GM18951 (cell line): ENCODE results near the gene ALDH18A1.

ENCODE experiments used
- POLR2A ChIP-seq: IDR thresholded peaks from 4 replicates; pipeline ENCODE4 v1.6.1; 2011; ENCODE audit warnings: mild to moderate bottlenecking; ENCODE audit not compliant: insufficient read length, insufficient read depth; ENCODE audit errors: extremely low read depth
- in situ Hi-C: fragments of 300-500 bp; cut with MboI; formaldehyde crosslinking; loops from one replicate; pipeline ENCODE4 v1.12.0; 2022; ENCODE audit warnings: low sequenced_read_pairs, mixed read lengths, inconsistent platforms; ENCODE audit not compliant: unreplicated experiment

The ALDH18A1 gene

DNA sequence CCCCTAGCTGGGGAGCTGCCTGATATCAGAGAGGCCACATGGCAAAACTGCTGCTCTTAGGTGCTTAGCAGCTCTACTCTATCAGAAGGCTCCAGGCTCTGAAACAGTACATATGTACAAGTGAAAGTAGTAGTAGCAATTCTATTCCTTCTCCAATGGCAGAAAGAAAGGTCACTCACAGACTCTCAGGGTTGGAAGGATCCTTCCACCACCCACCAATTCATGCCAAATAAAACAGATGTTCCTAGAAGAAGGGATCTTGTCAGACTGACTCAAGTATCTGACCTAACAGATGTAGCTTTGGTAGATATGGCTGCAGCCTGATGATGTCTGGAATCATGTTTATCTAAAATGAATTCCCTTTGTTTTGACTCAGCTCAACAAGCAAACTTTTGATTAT, 8.0 kb upstream of the ALDH18A1 start:
- TF ChIP-seq POLR2A: no peak

DNA sequence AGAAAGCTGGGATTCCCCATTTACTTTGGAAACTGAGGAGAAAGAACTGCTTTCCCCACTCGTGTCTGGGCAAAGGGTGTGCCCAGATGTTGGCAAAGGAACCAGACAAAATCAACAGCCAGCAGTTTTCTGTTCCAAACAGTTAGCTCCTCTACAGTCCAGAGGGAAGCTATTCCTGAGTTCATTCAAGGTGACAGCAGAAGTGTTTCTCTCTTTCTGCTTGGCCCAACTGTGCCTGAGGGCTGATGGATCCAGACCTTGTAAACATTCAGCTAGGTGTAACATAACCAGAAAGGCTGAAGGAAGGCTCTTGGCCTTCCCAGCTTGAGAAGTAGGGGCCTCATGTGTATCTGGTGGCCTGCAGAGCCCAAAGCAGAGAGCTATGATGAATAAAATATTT, 7.0 kb upstream of the ALDH18A1 start:
- in situ Hi-C loops: no loop called here

More for the DNA sequence above, 8.0 kb upstream of the ALDH18A1 start:
- in situ Hi-C loops: no loop called here

DNA sequence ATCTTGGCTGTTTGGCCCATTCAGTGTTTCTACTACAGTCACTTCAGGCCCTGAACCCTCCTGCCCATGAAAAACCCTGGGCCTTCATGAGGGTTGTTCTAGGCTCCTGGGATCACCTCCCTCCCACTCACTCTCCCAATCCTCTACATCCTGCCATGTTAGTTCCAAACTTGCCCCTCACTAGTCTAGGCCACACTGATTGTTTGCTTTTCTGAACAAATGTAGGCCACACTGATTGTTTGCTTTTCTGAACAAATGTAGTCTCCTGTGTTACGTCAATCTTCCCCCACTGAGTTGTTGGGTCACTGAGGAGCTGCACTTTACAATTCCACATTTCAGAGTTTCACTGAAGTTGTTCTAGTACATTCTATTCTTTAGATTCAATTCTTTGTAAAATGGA, 5.3 kb upstream of the ALDH18A1 start:
- no peak for TF ChIP-seq POLR2A
- in situ Hi-C loops: no loop called here

More for the DNA sequence above, 7.0 kb upstream of the ALDH18A1 start:
- no peak for TF ChIP-seq POLR2A

DNA sequence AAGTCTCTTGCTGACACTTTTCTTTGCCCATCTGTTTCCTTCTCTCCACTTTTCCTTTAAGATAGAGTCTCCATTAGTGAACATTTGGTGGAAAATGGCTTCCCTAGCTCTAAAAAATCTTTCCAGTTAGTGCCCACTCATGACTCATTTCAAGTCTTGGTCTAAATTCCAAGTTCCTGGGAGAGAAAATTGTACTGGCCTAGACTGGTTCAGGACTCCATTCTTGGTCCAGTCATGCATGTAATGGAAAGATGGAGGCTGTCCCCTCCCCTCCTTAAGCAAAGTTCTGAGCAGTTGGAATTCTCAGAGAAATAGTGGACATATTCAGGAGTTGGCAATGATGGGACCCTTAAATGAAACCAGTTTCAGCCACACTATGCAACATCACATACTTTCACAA, 3.8 kb upstream of the ALDH18A1 start:
- no peak for TF ChIP-seq POLR2A
- in situ Hi-C loops: no loop called here

DNA sequence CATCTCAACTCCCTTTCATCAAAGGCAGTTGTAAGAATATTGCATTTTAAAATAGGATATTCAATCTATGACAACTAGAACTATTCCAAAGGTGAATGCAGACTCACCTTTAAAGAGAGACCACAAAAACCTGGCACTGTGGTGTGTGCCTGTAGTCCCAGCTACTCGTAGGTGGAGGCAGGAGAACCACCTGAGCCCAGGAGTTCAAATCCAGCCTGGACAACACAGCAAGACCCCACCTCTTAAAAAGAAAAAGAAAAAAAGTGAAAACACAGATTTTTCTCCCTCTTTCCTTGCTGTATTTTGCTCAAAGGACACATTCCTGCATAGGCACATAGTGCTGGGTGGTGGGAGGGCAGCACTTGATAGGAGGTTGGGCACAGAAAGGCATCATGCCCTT, 739 bp upstream of the ALDH18A1 start:
- no peak for TF ChIP-seq POLR2A
- in situ Hi-C loops: no loop called here

GRCh38 chr10:95655571-95656290, 780 bp downstream of the ALDH18A1 start:
- in situ Hi-C loops: no loop called here

DNA sequence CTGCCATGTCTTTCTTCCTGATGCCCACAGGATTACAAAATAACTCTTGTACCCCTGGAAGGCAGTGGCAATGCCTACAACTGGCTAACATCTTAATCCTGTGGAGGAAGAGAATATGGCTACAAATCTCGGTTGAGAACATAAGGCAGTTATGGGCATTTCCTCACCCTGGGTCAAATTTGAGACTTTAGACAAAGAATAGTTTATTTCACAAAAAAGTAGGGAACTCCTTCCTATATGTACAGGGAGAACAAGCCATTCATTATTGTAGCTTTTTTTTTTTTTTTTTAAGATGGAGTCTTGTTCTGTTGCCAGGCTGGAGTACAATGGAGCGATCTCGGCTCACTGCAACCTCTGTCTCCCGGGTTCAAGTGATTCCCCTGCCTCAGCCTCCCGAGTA, 2.6 kb downstream of the ALDH18A1 start:
- TF ChIP-seq POLR2A: no peak
- in situ Hi-C loops: no loop called here

More at GRCh38 chr10:95655571-95656290, 780 bp downstream of the ALDH18A1 start:
- TF ChIP-seq POLR2A: no peak

DNA sequence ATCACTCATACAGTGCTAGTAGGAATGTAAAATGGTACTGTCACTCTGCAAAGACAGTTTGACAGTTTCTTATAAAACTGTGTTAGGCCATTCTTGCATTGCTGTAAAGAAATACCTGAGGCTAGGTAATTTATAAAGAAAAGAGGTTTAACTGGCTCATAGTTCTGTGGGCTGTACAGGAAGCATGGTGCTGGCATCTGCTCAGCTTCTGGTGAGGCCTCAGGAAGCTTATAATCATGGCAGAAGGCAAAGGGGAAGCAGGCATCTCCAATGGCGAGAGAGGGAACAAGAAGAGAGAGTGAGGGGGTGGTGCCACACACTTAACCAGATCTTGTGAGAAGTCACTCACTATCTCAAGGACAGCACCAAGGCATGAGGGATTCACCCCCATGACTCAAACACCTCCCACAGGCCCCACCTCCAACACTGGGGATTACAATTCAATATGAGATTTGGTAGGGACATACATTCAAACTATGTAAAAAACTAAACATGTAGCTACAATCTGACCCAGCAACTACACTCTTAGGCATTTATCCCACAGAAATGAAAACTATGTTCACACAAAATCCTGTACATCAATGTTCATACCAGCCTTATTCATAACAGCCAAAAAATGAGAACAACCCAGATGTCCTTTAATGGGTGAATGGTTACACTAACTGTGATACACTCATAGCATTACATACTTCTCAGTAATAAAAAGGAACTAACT, 5.0 kb downstream of the ALDH18A1 start:
- in situ Hi-C loops: no loop called here
- TF ChIP-seq POLR2A: no peak

GRCh38 chr10:95650232-95650631, 6.3 kb downstream of the ALDH18A1 start:
- no peak for TF ChIP-seq POLR2A
- in situ Hi-C loops: no loop called here

DNA sequence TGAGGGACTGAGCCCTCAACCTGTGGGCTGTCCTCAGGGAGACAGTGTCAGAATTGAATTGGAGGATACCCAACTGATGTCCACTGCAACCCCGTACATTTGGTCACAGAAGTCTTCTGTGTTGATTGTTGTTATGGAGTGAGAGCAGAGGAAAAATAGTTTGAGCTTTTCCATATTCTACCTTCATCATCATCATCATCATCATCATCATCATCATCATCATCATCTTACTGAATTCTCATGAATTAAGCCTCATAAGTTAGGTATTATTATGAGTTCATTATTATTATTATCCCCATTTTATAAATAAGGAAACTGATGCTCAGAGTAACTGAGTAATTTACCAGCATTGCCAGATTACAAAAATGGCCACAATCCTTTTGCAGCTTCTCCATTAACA, 8.4 kb downstream of the ALDH18A1 start:
- in situ Hi-C loops: no loop called here
- TF ChIP-seq POLR2A: no peak

- no peak for TF ChIP-seq POLR2A
- in situ Hi-C loops: no loop called here
These were observed 10.4 kb downstream of the ALDH18A1 start for GRCh38 chr10:95646160-95646559.

DNA sequence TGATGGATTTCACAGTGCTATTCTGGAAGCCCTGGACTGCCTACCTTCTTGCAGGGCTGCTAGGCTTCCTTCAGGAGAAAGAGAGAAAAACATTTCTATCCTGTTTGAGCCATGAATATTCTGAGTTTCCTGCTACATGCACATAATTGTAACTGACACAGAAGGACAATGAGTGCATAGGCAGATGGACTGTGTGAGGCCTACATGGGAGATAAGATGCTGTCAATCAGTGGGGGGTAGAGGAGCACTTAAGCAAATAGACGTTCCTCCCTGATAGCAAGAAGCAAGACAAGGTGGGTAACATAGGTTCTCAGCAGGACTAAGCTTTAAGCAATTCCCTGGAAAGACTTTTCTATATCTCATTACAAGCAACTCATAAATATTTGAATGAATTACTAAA, 11.6 kb downstream of the ALDH18A1 start:
- no peak for TF ChIP-seq POLR2A
- in situ Hi-C loops: no loop called here

GRCh38 chr10:95640891-95641315, 15.6 kb downstream of the ALDH18A1 start:
- in situ Hi-C loops: no loop called here
- TF ChIP-seq POLR2A: no peak

DNA sequence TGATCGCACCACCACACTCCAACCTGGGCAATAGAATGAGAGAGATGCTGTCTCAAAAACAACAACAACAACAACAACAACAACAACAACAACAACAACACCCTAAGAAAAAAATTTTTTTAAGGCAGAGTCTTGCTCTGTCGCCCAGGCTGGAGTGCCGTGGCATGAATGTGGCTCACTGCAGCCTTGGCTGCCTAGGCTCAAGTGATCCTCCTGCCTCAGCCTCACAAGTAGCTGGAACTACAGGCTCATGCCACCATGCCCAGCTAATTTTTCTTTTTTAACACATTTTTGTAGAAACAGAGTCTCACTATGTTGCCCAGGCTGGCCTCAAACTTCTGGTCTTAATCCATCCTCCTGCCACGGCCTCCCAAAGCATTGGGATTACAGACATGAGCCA, 18.6 kb downstream of the ALDH18A1 start:
- no peak for TF ChIP-seq POLR2A
- in situ Hi-C loops: no loop called here
